SK-N-SH (cell line): ENCODE measurements around the gene ASAP3. TPM values are rescaled to one million over a fixed set of nuclear protein-coding genes. Genes with fewer than 3 reads are reported as not detected.

Experiments used
- CTCF ChIA-PET: fragments of 300-600, 350-600 bp; formaldehyde crosslinking; extraction: SDS; loops from one replicate; lab custom pipeline; 2021; lab: Yijun Ruan, JAX
- POLR2A ChIA-PET: fragments of 350-600 bp; sonication (Branson Sonifier 250); formaldehyde crosslinking; extraction: SDS; loops from one replicate; lab custom pipeline; 2020; ENCODE audit warnings: antibody characterized with exemption, inconsistent platforms; lab: Yijun Ruan, JAX
- DNase-seq: peaks from one replicate; pipeline ENCODE4 v3.0.0; 2012
- H2AFZ ChIP-seq: fragments of 200-600 bp; sonication (generic); 2 replicates; pipeline ENCODE4 v1.8.1; 2016; ENCODE audit warnings: antibody characterized with exemption, mild to moderate bottlenecking, low read depth
- H3F3A ChIP-seq: fragments of 200-600 bp; sonication (generic); replicated peaks from 2 replicates; pipeline ENCODE3; 2016; ENCODE audit warnings: antibody characterized with exemption, mild to moderate bottlenecking; ENCODE audit not compliant: insufficient read depth
- H3K27ac ChIP-seq, 2 experiments: fragments of 200-500 bp in 1 of 2; fragments of 200-600 bp in 1 of 2; sonication (Bioruptor generic) in 1 of 2; sonication (generic), shearing (Covaris generic) in 1 of 2; 2 replicates each; pipeline versions ENCODE4 v1.5.1 to v1.6.1; 2014 to 2016; ENCODE audit warnings: low read depth in 2 of 2, inconsistent platforms in 1 of 2, low read length in 1 of 2, mild to moderate bottlenecking in 1 of 2, mixed read lengths in 1 of 2
- H3K27me3 ChIP-seq: fragments of 200-600 bp; sonication (generic), shearing (Covaris generic); 2 replicates; pipeline ENCODE4 v1.6.1; 2016; ENCODE audit warnings: mixed run types; ENCODE audit not compliant: insufficient read depth
- H3K36me3 ChIP-seq, 2 experiments: fragments of 200-500 bp in 1 of 2; fragments of 200-600 bp in 1 of 2; sonication (Bioruptor generic) in 1 of 2; sonication (generic) in 1 of 2; replicated peaks in 1 of 2; 2 replicates each; pipeline versions ENCODE3 to v1.5.1; 2014 to 2016; ENCODE audit warnings: low read length in 1 of 2, mild to moderate bottlenecking in 1 of 2; ENCODE audit not compliant: insufficient read depth in 2 of 2, control insufficient read depth in 1 of 2
- H3K4me1 ChIP-seq, 2 experiments: fragments of 200-500 bp in 1 of 2; fragments of 200-600 bp in 1 of 2; sonication (Bioruptor generic) in 1 of 2; sonication (generic), shearing (Covaris generic) in 1 of 2; 2 replicates each; pipeline versions ENCODE4 v1.5.1 to v1.6.1; 2014 to 2016; ENCODE audit warnings: low read depth in 1 of 2, low read length in 1 of 2, mixed run types in 1 of 2; ENCODE audit not compliant: insufficient read depth in 2 of 2, control insufficient read depth in 1 of 2
- H3K4me2 ChIP-seq: fragments of 200-600 bp; sonication (generic), shearing (Covaris generic); 2 replicates; pipeline ENCODE4 v1.6.1; 2017; ENCODE audit warnings: mixed run types
- H3K4me3 ChIP-seq, 2 experiments: fragments of 200-500 bp in 1 of 2; fragments of 200-600 bp in 1 of 2; sonication (Bioruptor generic) in 1 of 2; sonication (generic), shearing (Covaris generic) in 1 of 2; 2 replicates each; pipeline versions ENCODE4 v1.5.1 to v1.8.1; 2014 to 2016; ENCODE audit warnings: low read depth in 2 of 2, inconsistent platforms in 1 of 2, low read length in 1 of 2, mild to moderate bottlenecking in 1 of 2, mixed read lengths in 1 of 2, moderate library complexity in 1 of 2
- H3K79me2 ChIP-seq: fragments of 200-600 bp; sonication (generic); 2 replicates; pipeline ENCODE4 v1.8.1; 2017; ENCODE audit warnings: mild to moderate bottlenecking; ENCODE audit not compliant: insufficient read depth
- H3K9ac ChIP-seq: fragments of 200-600 bp; sonication (generic); 2 replicates; pipeline ENCODE4 v1.6.1; 2017; ENCODE audit warnings: mixed run types
- H3K9me2 ChIP-seq: fragments of 200-600 bp; sonication (generic); 2 replicates; pipeline ENCODE4 v1.6.1; 2017; ENCODE audit warnings: mixed run types
- H3K9me3 ChIP-seq: fragments of 200-600 bp; sonication (generic); 2 replicates; pipeline ENCODE4 v1.6.1; 2017; ENCODE audit warnings: mixed run types, mild to moderate bottlenecking, moderate library complexity
- H4K20me1 ChIP-seq: fragments of 200-600 bp; sonication (generic); 2 replicates; pipeline ENCODE4 v1.6.1; 2017; ENCODE audit warnings: mild to moderate bottlenecking, mixed run types; ENCODE audit not compliant: insufficient read depth
- CHD2 ChIP-seq: fragments of 150-350 bp; IDR thresholded peaks from 2 replicates; pipeline ENCODE4 v1.6.1; 2018; ENCODE audit warnings: low read length; ENCODE audit not compliant: partially characterized antibody
- ELF1 ChIP-seq: IDR thresholded peaks from 2 replicates; pipeline ENCODE4 v1.4.0; 2012
- EP300 ChIP-seq, 2 experiments: IDR thresholded peaks; 2 replicates each; pipeline versions ENCODE4 v1.4.0 to v1.6.1; 2012; ENCODE audit warnings: borderline replicate concordance in 1 of 2, low read depth in 1 of 2, low read length in 1 of 2
- EZH2phosphoT487 ChIP-seq: fragments of 200-600 bp; sonication (generic); IDR thresholded peaks from 2 replicates; pipeline ENCODE4 v1.6.1; 2017; ENCODE audit warnings: low read depth, mixed run types, mild to moderate bottlenecking, antibody characterized with exemption, moderate library complexity, borderline replicate concordance
- FOSL2 ChIP-seq: IDR thresholded peaks from 2 replicates; pipeline ENCODE4 v1.4.0; 2012; ENCODE audit warnings: low read depth, mild to moderate bottlenecking, moderate library complexity, borderline replicate concordance
- FOXJ3 ChIP-seq: sonication (generic); formaldehyde crosslinking; IDR thresholded peaks from 2 replicates; pipeline ENCODE4 v1.5.1; 2020; ENCODE audit warnings: mild to moderate bottlenecking, missing genetic modification reagents
- JUND ChIP-seq: IDR thresholded peaks from 2 replicates; pipeline ENCODE4 v1.4.0; 2012
- MEF2A ChIP-seq: IDR thresholded peaks from 2 replicates; pipeline ENCODE4 v1.4.0; 2012; ENCODE audit warnings: low read depth, borderline replicate concordance
- MXI1 ChIP-seq: IDR thresholded peaks from 2 replicates; pipeline ENCODE4 v1.6.1; 2012; ENCODE audit warnings: mild to moderate bottlenecking, low read depth, low read length, improper control_type of control experiment
- NRF1 ChIP-seq: IDR thresholded peaks from 2 replicates; pipeline ENCODE4 v1.6.1; 2012; ENCODE audit warnings: low read depth, mild to moderate bottlenecking, low read length
- POLR2AphosphoS5 ChIP-seq: IDR thresholded peaks from 2 replicates; pipeline ENCODE4 v1.6.1; 2012; ENCODE audit warnings: low read depth, low read length
- RCOR1 ChIP-seq: fragments of 150-350 bp; IDR thresholded peaks from 2 replicates; pipeline ENCODE4 v1.6.1; 2017; ENCODE audit warnings: antibody characterized with exemption, low read length
- RFX5 ChIP-seq: IDR thresholded peaks from 2 replicates; pipeline ENCODE4 v1.6.1; 2012; ENCODE audit warnings: mild to moderate bottlenecking, improper control_type of control experiment, low read length
- SMC3 ChIP-seq: IDR thresholded peaks from 2 replicates; pipeline ENCODE4 v1.6.1; 2012; ENCODE audit warnings: low read depth, low read length, improper control_type of control experiment
- TAF1 ChIP-seq: IDR thresholded peaks from 2 replicates; pipeline ENCODE4 v1.6.1; 2012; ENCODE audit warnings: low read depth, mild to moderate bottlenecking, low read length, moderate library complexity, borderline replicate concordance
- TEAD4 ChIP-seq: IDR thresholded peaks from 2 replicates; pipeline ENCODE4 v1.4.0; 2012; ENCODE audit warnings: mild to moderate bottlenecking, borderline replicate concordance; ENCODE audit not compliant: insufficient read depth
- YY1 ChIP-seq: IDR thresholded peaks from 2 replicates; pipeline ENCODE4 v1.4.0; 2012; ENCODE audit warnings: low read depth, mild to moderate bottlenecking
- ZBTB33 ChIP-seq: IDR thresholded peaks from 2 replicates; pipeline ENCODE4 v1.4.0; 2012; ENCODE audit warnings: low read depth, borderline replicate concordance
- WGBS: methylation state at CpG from one replicate; pipeline ENCODE4 v1.1.6; 2017; ENCODE audit warnings: low lambda C conversion rate; 5-methylcytosine and 5-hydroxymethylcytosine counted together
- polyA plus RNA-seq, 3 experiments: library from polyadenylated mRNA; depleted of rRNA; stranded (reverse); fragments of >200 nt; gene quantifications; 2 replicates each; pipeline ENCODE4 v1.2.3, GENCODE V29; 2012
- TF ChIP-seq, protein P1 (sequence below): IDR thresholded peaks from 2 replicates; pipeline ENCODE4 v1.6.1; 2012; ENCODE audit warnings: mild to moderate bottlenecking, low read depth, low read length, moderate library complexity
- TF ChIP-seq, protein P2 (sequence below): fragments of 200-600 bp; sonication (generic); IDR thresholded peaks from 2 replicates; pipeline ENCODE4 v1.6.1; 2017; ENCODE audit warnings: antibody characterized with exemption, mild to moderate bottlenecking, moderate library complexity
- TF ChIP-seq, protein P3 (sequence below): IDR thresholded peaks from 2 replicates; pipeline ENCODE4 v1.4.0; 2012; ENCODE audit warnings: low read depth

The ASAP3 gene
- polyA plus RNA-seq, 1 of the 3 experiments (the other 2 are of a cell fraction), result 19.6 TPM

- DNase-seq, result no peak
- CTCF ChIA-PET, result interaction anchor here (0.8 kb wide), 1 partner anchor 40 kb away, joined by 3 read pairs; no protein-coding TSS in a partner anchor
- no peak for TF ChIP-seq TEAD4
- TF ChIP-seq, protein P1, sequence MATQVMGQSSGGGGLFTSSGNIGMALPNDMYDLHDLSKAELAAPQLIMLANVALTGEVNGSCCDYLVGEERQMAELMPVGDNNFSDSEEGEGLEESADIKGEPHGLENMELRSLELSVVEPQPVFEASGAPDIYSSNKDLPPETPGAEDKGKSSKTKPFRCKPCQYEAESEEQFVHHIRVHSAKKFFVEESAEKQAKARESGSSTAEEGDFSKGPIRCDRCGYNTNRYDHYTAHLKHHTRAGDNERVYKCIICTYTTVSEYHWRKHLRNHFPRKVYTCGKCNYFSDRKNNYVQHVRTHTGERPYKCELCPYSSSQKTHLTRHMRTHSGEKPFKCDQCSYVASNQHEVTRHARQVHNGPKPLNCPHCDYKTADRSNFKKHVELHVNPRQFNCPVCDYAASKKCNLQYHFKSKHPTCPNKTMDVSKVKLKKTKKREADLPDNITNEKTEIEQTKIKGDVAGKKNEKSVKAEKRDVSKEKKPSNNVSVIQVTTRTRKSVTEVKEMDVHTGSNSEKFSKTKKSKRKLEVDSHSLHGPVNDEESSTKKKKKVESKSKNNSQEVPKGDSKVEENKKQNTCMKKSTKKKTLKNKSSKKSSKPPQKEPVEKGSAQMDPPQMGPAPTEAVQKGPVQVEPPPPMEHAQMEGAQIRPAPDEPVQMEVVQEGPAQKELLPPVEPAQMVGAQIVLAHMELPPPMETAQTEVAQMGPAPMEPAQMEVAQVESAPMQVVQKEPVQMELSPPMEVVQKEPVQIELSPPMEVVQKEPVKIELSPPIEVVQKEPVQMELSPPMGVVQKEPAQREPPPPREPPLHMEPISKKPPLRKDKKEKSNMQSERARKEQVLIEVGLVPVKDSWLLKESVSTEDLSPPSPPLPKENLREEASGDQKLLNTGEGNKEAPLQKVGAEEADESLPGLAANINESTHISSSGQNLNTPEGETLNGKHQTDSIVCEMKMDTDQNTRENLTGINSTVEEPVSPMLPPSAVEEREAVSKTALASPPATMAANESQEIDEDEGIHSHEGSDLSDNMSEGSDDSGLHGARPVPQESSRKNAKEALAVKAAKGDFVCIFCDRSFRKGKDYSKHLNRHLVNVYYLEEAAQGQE, result no peak
- no peak for TF ChIP-seq YY1
- TF ChIP-seq JUND, result no peak
- TF ChIP-seq ELF1, result no peak
- TF ChIP-seq TAF1, result no peak
- TF ChIP-seq NRF1, result no peak
- no peak for TF ChIP-seq CHD2
- TF ChIP-seq MXI1, result no peak
- TF ChIP-seq MEF2A, result no peak
- TF ChIP-seq, all 33 proteins: peak for 0
- peaks cover 0 to 2% of the 10 kb centered on the region in 2 experiments; a peak in 1 of 4 replicates for H3K4me1 ChIP-seq
- no peaks in the 10 kb centered on the region for H3K27me3 ChIP-seq
- H2AFZ ChIP-seq, result no peak overlapping the region
- H3K4me3 ChIP-seq, result no peak overlapping the region
- POLR2A ChIA-PET, result no interaction called here
- no peaks in the 10 kb centered on the region for H3K9me2 ChIP-seq
- no peaks in the 10 kb centered on the region for H3K79me2 ChIP-seq
- H3K9me3 ChIP-seq, result no peaks in the 10 kb centered on the region
- 98% methylated on average over 4 of the region's 4 CpGs for WGBS
- H3F3A ChIP-seq, result peaks cover 5% of the 10 kb centered on the region
- H4K20me1 ChIP-seq, result no peaks in the 10 kb centered on the region
- H3K27ac ChIP-seq, result no peak overlapping the region
- H3K4me2 ChIP-seq, result no peak overlapping the region
- peaks cover 5 to 17% of the 10 kb centered on the region in 2 experiments for H3K36me3 ChIP-seq
- H3K9ac ChIP-seq, result no peak overlapping the region
Measured at GRCh38 chr1:23444104-23444533, 39.9 kb downstream of the ASAP3 start.

DNA sequence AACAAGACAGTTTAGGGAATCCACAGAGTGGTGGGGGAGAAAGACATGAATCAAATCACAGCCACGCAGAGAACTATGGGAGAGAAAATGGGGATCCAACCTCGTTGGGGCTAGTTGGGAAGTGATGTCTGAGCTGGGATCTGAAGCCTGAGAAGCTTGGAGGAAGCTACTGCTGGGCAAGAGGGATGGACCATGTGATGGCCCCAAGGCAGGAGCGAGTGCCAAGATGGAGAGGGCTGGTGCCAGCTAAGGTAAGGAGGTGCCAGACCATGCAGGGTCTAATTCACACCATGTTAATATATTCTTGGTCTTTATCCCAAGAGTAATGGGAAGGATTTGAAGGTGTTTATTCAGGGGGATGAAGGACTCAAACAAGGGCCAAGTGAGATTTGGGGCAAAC, 41.2 kb downstream of the ASAP3 start:
- Histone ChIP-seq H3K79me2 (no peaks in the 10 kb centered on the region), H3K9me3 (no peaks in the 10 kb centered on the region), H3K4me2 (no peak overlapping the region), H3K27me3 (no peaks in the 10 kb centered on the region), H3F3A (peaks cover under 1% of the 10 kb centered on the region), H3K27ac (no peak overlapping the region), H3K36me3 (peaks cover 5 to 18% of the 10 kb centered on the region in 2 experiments), H4K20me1 (no peaks in the 10 kb centered on the region), H3K4me1 (peaks cover 0 to 2% of the 10 kb centered on the region in 2 experiments; a peak in 1 of 4 replicates), H3K9ac (no peak overlapping the region), H3K9me2 (no peaks in the 10 kb centered on the region), H3K4me3 (no peak overlapping the region), H2AFZ (no peak overlapping the region)
- ChIA-PET CTCF (interaction anchor here (0.6 to 1.3 kb wide), 3 partner anchors 9 to 97 kb away, joined by 3 read pairs; no protein-coding TSS in a partner anchor), POLR2A (no interaction called here)
- 82% methylated on average over 3 of the region's 3 CpGs for WGBS
- DNase-seq, result no peak
- TF ChIP-seq, protein P2, sequence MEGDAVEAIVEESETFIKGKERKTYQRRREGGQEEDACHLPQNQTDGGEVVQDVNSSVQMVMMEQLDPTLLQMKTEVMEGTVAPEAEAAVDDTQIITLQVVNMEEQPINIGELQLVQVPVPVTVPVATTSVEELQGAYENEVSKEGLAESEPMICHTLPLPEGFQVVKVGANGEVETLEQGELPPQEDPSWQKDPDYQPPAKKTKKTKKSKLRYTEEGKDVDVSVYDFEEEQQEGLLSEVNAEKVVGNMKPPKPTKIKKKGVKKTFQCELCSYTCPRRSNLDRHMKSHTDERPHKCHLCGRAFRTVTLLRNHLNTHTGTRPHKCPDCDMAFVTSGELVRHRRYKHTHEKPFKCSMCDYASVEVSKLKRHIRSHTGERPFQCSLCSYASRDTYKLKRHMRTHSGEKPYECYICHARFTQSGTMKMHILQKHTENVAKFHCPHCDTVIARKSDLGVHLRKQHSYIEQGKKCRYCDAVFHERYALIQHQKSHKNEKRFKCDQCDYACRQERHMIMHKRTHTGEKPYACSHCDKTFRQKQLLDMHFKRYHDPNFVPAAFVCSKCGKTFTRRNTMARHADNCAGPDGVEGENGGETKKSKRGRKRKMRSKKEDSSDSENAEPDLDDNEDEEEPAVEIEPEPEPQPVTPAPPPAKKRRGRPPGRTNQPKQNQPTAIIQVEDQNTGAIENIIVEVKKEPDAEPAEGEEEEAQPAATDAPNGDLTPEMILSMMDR, result no peak
- no peak for TF ChIP-seq FOSL2
- TF ChIP-seq FOXJ3 (CRISPR knock-in tag), result no peak
- no peak for TF ChIP-seq CHD2
- no peak for TF ChIP-seq POLR2AphosphoS5
- no peak for TF ChIP-seq SMC3
- no peak for TF ChIP-seq JUND
- TF ChIP-seq RFX5, result no peak
- TF ChIP-seq, protein P3, sequence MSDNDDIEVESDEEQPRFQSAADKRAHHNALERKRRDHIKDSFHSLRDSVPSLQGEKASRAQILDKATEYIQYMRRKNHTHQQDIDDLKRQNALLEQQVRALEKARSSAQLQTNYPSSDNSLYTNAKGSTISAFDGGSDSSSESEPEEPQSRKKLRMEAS, result no peak
- no peak for TF ChIP-seq EP300 (IDR thresholded peaks at IDR 0.05; ENCODE audit: borderline replicate concordance in 1 of 2, low read depth in 1 of 2, low read length in 1 of 2)
- TF ChIP-seq RCOR1, result no peak
- TF ChIP-seq ZBTB33, result no peak
- no peak for TF ChIP-seq EZH2phosphoT487
